IPS DF 4.7 (cell line): ENCODE measurements around the gene USP35.

ENCODE experiments used
- DNase-seq: peaks from one replicate; pipeline ENCODE4 v3.0.0-alpha.2; 2013; ENCODE audit warnings: low spot score; ENCODE audit errors: extremely low read depth

The USP35 gene

DNA sequence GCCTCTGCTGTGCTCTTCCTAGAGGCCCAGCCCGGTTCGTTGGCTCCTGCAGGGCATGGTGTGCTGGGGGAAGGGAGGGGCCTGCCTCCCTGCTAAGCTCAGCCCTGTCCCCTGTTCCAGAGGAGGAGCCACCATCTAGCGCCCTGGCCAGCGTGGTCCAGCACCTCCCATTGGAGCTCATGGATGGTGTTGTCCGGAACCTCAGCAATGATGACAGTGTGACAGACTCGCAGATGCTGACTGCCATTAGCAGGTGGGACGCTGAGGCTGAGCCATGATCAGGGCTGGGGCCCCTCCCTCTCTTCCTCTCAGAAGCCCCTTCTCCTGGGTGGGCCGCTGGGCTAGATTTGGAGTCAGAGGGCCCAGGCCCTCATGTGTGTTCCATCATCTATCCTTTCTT, 9.1 kb downstream of the USP35 start:
- DNase-seq, result no peak

DNA sequence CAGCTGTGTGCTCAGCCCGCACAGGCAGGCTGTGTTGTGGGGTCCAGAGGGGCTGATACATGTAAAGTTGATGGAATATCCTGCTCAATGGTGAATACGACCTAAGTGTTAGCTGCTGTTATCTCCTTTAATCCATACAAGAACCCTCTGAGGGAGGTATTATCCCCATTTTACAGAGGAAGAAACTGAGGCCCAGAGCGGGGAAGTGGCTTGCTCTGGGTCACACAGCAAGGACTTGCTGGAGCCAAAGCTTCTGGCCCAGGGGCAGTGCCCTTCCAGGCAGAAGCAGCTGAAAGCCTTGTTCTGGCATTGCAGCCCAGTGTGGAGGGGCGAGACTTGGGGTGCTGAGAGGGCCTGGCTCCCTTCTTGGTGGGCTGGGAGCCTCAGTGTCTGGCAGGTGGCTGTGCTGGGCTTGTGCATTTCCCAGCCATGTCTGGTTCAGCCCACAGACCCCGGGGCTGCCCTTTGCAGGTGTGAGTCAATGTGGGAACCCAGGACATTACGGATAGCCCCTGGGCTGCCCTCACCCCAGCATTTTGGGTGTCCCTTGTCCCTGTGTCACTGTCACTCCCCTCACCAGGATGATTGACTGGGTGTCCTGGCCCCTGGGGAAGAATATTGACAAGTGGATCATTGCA, 10.4 kb downstream of the USP35 start:
- DNase-seq, result no peak

DNA sequence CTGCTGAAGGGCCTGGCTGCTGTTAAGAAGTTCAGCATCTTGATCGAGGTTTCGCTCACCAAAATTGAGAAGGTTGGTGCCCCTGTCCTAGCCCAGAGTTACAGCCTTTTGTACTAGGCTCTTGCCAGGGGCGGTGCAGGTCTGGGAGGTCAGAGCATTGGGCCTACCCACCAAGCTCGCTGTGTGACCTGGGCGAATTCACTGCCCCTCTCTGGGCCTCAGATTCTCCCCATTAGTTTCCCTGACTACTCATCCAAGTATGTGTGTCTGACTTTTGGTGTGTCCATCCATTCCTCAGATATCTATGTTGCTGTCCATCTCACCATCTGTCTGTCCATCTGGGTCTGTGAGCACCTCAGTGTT, 10.9 kb downstream of the USP35 start:
- no peak for DNase-seq

DNA sequence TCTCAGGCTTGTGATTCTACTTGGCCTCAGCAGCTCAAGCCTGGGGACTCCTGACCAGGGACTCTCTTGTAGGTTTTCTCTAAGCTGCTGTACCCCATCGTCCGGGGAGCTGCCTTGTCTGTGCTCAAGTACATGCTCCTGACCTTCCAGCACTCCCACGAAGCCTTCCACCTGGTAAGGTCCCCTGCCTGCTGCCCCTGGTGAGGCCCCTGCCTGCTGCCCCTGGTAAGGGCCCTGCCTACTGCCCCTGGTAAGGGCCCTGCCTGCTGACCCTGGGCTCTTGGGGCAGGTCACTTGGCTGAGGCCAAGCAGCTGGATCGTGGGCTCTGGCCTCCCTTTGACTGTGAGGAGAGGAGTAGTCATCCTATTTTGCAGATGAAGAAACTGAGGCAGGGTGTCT, 11.3 kb downstream of the USP35 start:
- DNase-seq, result no peak

DNA sequence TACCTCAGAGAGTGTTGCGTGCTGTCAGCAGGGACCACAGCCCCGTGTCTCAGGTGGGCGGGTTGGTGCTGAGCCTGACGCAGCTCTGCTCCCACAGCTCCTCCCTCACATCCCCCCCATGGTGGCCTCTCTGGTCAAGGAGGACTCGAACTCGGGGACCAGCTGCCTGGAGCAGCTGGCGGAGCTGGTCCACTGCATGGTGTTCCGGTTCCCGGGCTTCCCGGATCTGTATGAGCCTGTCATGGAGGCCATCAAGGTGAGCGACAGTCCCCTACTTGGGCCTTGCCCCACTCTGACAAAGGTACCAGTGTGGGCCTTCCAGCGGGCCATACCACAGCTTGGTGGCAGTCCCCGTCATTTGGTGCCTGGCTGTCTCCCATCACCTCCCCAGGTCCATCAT, 11.8 kb downstream of the USP35 start:
- no peak for DNase-seq

DNA sequence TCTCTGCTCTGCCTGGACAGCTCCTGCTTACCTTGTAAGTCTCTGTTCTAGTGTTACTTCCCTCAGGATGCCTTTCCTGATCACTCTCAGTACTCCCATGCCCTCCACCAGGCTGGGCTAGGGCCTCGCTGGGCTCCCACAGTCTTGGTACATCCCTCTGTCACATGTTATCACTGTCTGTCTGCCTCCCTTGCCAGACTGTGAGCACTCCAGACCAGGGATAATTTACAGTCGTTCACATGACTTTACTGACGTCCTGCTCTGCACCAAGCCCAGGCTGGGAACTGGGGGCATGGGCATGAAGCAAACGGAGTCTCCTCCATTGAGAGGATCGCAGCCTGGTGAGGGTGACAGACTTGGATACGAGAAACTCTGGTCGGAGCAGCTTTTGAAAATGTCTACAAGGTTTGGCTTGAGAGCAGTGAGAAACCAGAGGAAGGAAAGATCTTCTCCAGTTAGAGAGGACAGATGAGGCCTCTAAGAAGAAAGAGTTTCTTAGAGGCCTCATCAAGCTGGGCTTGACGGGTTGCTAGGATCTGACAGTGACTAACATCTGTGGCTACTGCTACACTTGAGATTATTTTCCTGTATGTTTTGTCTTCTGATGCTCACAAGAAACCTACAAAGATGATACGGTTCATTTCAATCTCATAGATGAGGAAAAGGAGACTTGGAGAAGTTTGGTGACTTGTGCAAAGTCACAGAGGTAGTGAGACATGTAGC, 12.5 kb downstream of the USP35 start:
- DNase-seq, result no peak

DNA sequence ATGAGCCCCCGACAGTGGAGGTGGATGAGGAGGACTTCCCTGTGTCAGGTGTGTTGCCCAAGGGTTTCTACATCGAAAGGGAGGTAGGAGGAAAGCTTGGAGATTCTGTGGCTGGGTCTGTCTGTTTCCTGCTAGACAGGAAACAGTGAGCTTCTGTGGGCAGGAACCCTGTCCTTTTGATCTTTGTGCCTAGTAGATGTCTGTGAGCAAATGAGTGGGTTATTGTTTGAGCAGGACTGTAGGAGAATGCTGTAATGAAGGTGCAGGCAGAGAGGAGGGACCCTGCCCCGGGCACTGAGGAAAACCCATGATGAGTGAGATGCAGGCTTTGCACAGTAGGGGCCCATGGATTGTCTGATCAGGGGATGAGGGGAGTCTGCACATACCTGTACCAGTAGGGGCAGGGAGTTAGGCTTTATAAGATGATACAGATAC, 14.0 kb downstream of the USP35 start:
- no peak for DNase-seq

DNA sequence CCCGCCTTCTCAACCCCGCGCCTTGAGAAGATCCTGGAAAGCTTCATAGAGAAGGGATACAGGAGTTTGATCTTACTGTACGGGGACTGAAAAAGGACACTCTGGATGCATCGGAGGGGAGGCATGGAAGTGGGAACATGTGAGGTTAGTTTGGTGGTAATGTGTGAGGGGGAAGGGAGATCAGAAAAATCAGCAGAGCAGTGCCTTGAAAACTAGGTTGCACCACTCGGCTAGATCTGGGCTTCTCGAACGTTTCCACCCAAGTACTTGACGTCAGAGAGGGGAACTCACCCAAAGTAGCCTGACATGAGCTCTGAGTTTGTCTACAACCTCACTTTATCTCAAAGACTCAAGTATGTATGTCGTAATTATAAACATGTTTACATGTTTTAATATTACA, 14.5 kb downstream of the USP35 start:
- DNase-seq, result no peak

DNA sequence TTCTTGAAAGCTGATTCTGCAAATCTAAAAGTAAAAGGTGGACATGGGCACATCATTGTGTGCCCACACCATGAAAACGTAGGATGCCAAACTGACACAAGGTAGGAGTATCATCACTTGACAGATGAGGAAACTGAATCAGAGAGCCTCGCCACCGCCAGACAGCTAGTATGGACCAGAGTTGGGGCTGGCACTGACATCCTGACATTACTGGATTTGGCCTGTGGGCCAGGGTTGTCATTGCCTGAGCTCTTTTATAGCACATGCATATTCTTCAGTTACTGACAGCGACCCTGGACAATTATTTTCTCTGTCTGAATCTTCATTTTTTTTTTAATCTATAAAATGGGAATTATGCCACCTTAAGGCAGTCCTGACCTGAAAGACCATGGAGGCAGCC, 16.5 kb downstream of the USP35 start:
- no peak for DNase-seq

DNA sequence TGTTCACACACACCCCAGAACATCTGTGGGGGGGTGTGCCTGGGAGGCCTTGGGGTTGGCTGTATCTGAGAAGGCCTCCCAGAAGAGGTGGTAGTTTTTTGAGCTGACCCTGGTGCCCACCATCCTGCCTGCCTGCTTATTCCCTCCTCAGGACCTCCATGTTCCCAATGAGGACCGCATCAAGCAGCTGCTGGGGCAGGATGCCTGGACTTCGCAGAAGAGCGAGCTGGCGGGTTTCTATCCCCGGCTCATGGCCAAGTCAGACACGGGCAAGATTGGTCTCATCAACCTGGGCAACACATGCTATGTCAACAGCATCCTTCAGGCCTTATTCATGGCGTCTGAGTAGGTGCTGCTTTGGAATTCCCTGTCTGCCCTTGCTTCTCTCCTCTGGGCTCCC, 17.0 kb downstream of the USP35 start:
- no peak for DNase-seq

DNA sequence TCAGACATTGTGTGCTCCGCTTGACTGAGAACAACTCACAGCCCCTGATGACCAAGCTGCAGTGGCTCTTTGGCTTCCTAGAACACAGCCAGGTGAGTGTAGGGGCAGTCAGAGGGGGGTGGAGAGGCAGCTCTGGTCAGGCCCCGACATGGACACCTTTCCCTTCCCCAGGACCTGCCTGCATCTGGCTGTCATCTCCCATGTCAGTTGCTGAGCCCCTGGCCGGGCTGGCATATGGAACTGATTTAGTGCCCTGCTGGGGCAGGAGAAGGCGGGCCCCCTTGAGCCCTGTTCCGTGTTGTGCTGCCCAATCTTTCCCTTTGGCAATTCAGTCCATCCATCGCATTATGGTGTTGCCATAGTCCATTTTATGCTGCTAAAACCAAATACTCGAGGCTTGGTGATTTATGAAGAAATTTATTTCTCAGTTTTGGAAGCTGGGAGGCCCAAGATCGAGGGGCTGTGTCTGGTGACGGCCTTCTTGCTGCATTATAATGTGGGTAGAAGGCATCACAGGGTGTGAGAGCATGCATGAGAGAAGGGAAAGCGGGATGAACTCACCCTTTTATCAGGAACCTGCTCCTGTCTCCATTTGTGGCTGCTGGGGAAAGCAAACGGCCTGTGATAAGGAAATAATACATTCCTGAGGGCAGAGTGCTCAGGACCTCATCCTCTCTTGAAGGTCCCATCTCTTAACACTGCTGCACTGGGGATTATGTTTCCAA, 19.0 kb downstream of the USP35 start:
- no peak for DNase-seq

DNA sequence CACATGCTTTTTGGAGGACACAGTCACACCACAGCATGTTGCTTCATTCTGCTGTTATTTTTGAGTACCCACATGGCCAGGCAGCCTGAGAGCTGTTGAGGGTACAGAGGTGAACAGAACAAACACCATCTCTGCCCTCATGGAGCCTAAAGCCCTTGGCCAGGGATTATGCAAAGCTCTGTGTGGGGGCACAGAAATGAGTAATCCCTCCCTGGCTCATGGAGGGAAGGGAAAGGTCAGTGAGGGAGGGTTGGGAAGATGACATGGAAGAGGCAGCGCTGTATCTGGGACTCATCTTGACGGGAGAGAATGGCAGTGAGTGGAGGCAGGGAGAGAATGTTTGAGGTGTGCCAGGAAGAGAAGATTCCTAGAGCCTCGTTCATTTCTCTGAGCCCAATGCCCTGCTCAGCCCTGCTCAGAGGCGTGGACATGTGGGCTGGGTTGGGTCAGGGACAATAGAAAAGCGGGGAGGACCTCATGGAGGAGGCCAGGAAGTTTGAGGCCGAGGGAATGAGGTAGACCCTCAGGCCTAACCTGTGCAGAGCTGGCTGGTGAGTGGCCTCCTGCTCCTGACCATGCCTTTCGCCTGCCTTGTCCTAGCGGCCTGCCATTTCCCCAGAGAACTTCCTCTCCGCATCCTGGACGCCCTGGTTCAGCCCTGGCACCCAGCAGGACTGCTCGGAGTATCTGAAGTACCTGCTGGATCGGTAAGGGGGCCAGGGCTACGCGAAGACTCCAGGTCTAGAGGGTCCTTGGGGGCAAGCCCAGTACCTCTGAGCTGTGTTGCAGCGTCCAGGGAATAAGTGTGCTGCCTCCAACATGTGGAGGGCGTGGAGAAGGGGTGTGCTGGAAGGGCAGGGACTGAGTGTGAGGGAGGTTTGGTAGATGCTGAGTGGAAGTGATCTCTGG, 19.8 kb downstream of the USP35 start:
- DNase-seq, result no peak

DNA sequence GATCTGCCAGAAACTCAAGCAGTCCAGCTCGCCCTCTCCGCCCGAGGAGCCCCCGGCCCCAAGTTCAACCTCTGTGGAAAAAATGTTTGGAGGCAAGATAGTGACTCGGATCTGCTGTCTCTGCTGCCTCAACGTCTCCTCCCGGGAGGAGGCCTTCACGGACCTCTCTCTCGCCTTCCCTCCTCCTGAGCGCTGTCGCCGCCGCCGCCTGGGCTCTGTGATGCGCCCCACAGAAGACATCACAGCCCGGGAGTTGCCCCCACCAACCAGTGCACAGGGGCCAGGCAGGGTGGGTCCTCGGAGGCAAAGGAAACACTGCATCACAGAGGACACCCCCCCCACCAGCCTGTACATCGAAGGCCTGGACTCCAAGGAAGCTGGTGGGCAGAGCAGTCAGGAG, 20.8 kb downstream of the USP35 start:
- no peak for DNase-seq

DNA sequence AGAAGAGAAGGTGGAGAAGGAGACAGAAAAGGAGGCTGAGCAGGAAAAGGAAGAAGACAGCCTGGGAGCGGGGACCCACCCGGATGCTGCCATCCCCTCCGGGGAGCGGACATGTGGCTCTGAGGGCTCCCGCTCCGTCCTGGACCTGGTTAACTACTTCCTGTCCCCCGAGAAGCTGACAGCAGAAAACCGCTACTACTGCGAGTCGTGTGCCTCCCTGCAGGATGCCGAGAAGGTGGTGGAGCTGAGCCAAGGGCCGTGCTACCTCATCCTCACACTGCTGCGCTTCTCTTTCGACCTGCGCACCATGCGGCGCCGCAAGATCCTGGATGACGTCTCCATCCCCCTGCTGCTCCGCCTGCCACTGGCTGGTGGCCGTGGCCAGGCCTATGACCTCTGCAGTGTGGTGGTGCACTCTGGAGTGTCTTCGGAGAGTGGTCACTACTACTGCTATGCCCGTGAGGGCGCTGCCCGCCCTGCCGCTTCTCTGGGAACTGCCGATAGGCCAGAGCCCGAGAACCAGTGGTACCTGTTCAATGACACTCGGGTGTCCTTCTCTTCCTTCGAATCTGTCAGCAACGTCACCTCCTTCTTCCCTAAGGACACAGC, 21.4 kb downstream of the USP35 start:
- no peak for DNase-seq

DNA sequence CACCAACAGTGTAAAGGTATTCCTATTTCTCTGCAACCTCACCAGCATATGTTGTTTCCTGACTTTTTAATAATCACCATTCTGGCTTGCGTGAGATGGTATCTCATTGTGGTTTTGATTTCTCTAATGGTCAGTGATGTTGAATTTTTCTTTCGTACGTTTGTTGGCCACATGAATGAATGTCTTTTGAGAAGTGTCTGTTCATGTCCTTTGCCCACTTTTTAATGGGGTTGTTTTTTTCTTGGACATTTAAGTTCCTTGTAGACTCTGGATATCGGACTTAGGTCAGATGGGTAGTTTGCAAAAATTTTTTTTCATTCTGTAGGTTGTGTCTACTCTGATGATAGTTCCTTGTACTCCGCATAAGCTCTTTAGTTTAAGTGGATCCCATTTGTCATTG, 22.8 kb downstream of the USP35 start:
- no peak for DNase-seq

DNA sequence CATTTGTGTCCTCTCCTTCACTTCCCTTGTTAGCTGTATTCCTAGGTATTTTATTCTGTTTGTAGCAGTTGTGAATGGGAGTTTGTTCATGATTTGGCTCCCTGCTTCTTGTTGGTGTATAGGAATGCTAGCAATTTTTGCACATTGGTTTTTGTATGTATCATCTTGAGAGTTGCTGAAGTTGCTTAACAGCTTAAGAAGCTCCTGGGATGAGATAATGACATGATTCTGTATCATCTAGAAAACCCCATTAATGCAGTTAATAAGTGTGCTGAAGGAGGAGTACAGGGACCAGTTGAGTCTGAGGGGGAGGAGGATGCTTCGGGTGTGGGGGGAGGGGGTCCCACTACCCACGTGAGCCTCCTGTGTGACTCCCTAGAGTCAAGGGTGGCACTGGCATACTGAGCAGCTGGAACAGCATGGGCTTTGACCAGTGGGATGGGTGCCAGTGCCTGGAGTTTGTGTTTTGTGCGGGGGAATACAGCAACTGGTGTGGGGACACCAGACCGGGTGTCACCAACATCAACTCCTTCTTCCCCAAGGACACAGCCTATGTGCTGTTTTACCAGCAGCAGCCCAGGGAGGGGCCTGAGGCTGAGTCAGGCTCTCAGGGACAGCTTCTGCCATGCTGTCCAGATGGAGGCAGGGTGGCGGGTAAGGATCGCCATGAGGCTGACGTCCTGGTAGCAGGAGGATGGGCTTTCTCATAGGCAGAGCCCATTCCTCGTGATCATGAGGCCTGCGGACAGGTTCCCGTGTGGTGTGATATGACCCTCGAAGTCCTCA, 24.1 kb downstream of the USP35 start:
- no peak for DNase-seq

DNA sequence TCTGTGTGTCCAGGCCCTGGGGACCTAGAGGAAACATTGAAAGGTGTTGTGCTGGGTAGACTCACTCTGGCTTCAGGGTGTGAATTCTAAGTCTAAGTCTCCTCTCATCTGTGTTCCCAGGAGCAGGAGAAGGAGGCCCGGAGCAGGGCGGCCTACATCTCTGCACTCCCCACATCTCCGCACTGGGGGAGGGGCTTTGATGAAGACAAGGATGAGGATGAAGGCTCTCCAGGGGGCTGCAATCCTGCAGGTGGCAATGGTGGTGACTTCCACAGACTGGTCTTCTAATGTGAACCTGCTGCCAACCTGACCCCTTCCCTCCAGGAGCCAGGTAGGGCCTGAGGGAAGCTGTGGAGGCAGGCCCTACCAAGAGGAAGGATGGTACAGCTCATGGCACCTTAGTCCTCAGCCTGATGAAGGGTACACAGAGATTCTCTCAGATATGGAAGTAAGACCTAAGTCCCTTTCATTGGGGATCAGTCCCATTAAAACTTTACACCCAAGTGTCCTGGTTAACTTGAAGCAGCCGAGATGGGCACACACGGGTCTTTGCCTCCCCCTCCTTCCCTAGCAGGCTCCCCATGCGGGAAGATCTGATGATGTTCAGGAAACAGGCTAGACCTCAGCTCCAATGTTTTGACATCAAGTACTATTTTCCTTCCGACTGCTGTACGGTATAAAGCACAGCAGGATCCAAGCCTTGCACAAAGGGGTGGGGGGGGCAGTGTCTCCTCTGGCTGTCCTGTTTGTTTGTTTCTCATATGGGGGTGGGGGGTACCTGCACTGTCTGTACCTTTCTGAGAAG, 25.0 kb downstream of the USP35 start:
- DNase-seq, result no peak

DNA sequence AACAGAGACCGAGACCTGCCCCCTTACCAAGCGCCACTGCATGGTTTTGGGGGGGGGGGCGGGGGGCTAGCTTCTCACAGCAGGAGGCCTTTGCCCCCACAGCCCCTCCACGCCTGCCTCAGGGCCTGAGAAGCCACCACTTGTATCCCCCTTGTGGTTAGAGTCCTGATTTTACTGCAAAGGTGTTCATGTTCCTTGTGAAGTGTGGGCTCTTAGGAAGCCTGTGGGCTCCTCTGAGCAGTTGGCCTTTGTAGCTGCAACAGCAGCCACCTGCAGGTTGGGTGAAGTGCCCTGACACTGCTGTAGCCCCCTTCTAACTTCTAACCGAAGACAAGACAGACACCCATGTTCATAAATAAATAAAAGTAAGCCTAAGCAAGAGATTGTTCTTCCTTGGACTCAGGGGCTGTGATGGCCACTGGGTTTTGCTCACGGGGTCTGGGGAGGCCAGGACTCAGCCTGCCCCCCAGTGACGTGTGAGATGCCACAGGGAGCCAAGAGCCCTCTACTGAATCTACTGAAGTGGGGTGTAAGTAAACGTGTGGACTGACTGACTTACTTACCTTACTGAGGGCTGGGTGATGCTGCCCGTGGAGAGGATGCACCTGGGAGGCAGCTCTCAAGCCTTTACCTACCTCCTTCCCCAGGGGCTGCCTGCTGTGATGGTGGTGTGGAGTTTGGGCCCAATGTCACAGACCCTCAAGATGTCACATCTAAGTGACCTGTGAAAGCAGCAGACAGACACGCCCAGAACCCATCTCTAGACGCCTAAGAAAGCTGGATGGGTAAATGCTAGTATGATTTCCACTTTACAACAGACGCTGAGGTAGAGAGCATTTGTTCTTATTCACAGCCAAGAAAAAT, 25.8 kb downstream of the USP35 start:
- no peak for DNase-seq

DNA sequence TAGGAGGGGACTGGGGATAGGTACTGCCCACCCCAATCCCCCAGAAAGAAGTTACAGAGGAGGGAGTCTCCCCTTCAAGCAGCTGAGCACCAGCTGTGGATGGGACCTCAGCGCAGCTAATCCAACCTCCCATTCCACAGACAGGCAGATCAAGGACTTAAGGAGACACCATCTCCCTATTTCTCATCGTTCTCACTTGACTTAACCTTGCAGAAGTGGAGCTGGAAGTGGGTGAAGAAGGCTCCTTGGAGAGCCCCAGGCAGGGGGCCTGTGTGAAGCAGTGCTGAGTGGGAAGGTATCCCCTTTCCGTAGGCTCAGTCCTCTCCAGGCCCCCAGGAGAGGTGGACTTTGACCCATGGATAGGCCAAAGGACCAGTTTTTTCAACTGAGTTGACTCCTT, 27.3 kb downstream of the USP35 start:
- no peak for DNase-seq
